Measurements from ENCODE around the gene TSHB. TPM values are rescaled to one million over a fixed set of nuclear protein-coding genes. Genes with fewer than 3 reads are reported as not detected.

TSHB gene
- total RNA-seq, 6 experiments from 2014 or later, result not detected

DNA sequence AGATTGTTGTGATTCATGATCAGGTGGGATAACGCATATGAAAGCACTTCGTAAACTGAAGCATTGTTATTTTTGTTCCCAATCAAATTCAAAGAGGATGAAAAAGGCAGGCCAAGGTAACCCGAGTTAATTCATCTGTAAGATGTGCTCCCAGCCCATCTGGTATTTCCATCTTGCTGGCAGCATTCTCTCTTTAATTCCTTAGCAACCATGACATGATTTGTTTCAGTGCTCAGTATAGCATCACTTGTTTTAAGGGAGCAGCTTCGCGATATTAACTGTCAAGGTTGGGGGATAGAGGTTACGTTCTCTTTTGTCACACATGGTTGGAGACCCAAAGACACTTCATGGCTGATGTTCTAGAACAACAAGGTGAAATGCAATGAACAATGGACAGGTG, 53.3 kb downstream of the TSHB start:
- H3K4me3 ChIP-seq, result no peak overlapping the region
- intact Hi-C loops (cut with DNase I), result no loop called here
- 68% methylated on average over 6 of the region's 6 CpGs for WGBS (ENCODE audit: insufficient coverage, low coverage, low lambda C conversion rate, missing lambda C conversion rate)
- H3K9me3 ChIP-seq, result no peaks in the 10 kb centered on the region
- DNase-seq, result no peak
- H3K4me1 ChIP-seq, result no peaks in the 10 kb centered on the region
- H3K27ac ChIP-seq, result no peak overlapping the region
- ATAC-seq, result no peak
- no peaks in the 10 kb centered on the region for H3K27me3 ChIP-seq
- no peak for TF ChIP-seq POLR2A (IDR thresholded peaks at IDR 0.05)
- TF ChIP-seq, protein P1, sequence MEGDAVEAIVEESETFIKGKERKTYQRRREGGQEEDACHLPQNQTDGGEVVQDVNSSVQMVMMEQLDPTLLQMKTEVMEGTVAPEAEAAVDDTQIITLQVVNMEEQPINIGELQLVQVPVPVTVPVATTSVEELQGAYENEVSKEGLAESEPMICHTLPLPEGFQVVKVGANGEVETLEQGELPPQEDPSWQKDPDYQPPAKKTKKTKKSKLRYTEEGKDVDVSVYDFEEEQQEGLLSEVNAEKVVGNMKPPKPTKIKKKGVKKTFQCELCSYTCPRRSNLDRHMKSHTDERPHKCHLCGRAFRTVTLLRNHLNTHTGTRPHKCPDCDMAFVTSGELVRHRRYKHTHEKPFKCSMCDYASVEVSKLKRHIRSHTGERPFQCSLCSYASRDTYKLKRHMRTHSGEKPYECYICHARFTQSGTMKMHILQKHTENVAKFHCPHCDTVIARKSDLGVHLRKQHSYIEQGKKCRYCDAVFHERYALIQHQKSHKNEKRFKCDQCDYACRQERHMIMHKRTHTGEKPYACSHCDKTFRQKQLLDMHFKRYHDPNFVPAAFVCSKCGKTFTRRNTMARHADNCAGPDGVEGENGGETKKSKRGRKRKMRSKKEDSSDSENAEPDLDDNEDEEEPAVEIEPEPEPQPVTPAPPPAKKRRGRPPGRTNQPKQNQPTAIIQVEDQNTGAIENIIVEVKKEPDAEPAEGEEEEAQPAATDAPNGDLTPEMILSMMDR (IDR thresholded peaks at IDR 0.05), result no peak
- no peaks in the 10 kb centered on the region for H3K36me3 ChIP-seq

Other genes starting within 250 kb of the TSHB start
- 10 to 100 TPM; 17.5 to 74.0 (median 21.8) TPM for gene SIKE1, start 249.1 kb upstream of the TSHB start, total RNA-seq
- not detected for gene SYCP1, start 175.0 kb upstream of the TSHB start, total RNA-seq
- under 1 TPM in 4 of 6 experiments, not detected in 2; 0.35 to 0.55 (median 0.42) TPM for gene TSPAN2, start 59.7 kb downstream of the TSHB start, total RNA-seq

Data from right lobe of liver (tissue), 6 donors.